ENCODE measurements around the gene SPOCK1. TPM values are rescaled to one million over a fixed set of nuclear protein-coding genes. Genes with fewer than 3 reads are reported as not detected.

The SPOCK1 gene
- total RNA-seq, 1 experiment from 2014 or later, result 4.0 TPM

- no peak for DNase-seq (ENCODE audit: low spot score)
- H3K4me1 ChIP-seq (ENCODE audit: insufficient read depth, low read length, poor library complexity, severe bottlenecking), result no peaks in the 10 kb centered on the region
- no TSS peak for BruUV-seq (replicated peaks)
- ChIA-PET CTCF (no interaction called here), POLR2A (ENCODE audit: low non-redundant PET) (no interaction called here)
- TF ChIP-seq EZH2 (IDR thresholded peaks at IDR 0.05; ENCODE audit: borderline replicate concordance, low read depth, low read length, poor library complexity, severe bottlenecking), result no peak
- TF ChIP-seq CTCF (conservative IDR thresholded peaks at IDR 0.05; ENCODE audit: low read depth, low read length), result no peak
- no peaks in the 10 kb centered on the region for H3K27me3 ChIP-seq (replicated peaks; ENCODE audit: insufficient read depth, low read depth, low read length, poor library complexity)
- H3K27ac ChIP-seq (ENCODE audit: low read depth, low read length, poor library complexity, severe bottlenecking), result no peak overlapping the region
- no peak overlapping the region for H3K4me3 ChIP-seq (ENCODE audit: low read depth, low read length, poor library complexity, severe bottlenecking)
- H3K9me3 ChIP-seq (ENCODE audit: low read depth, low read length, poor library complexity, severe bottlenecking), result no peaks in the 10 kb centered on the region
- H3K36me3 ChIP-seq (ENCODE audit: insufficient read depth, low read length, poor library complexity, severe bottlenecking), result no peaks in the 10 kb centered on the region
- intact Hi-C loops (cut with micrococcal nuclease; ENCODE audit: unreplicated experiment), result no loop called here
Observed at GRCh38 chr5:137098663-137099062, 400.5 kb downstream of the SPOCK1 start.

GRCh38 chr5:137098238-137098637, 400.9 kb downstream of the SPOCK1 start:
- POLR2A ChIA-PET (ENCODE audit: low non-redundant PET), result no interaction called here

GRCh38 chr5:137097203-137097602, 401.9 kb downstream of the SPOCK1 start:
- no peak for DNase-seq (ENCODE audit: low spot score)
- TF ChIP-seq CTCF (conservative IDR thresholded peaks at IDR 0.05; ENCODE audit: low read depth, low read length) (no peak), EZH2 (IDR thresholded peaks at IDR 0.05; ENCODE audit: borderline replicate concordance, low read depth, low read length, poor library complexity, severe bottlenecking) (no peak)
- no peak overlapping the region for H3K27ac ChIP-seq (ENCODE audit: low read depth, low read length, poor library complexity, severe bottlenecking)
- no peak overlapping the region for H3K4me3 ChIP-seq (ENCODE audit: low read depth, low read length, poor library complexity, severe bottlenecking)
- BruUV-seq (replicated peaks), result no TSS peak
- no peaks in the 10 kb centered on the region for H3K9me3 ChIP-seq (ENCODE audit: low read depth, low read length, poor library complexity, severe bottlenecking)
- H3K4me1 ChIP-seq (ENCODE audit: insufficient read depth, low read length, poor library complexity, severe bottlenecking), result no peaks in the 10 kb centered on the region
- no peaks in the 10 kb centered on the region for H3K36me3 ChIP-seq (ENCODE audit: insufficient read depth, low read length, poor library complexity, severe bottlenecking)
- intact Hi-C loops (cut with micrococcal nuclease; ENCODE audit: unreplicated experiment), result no loop called here
- ChIA-PET CTCF (no interaction called here), POLR2A (ENCODE audit: low non-redundant PET) (no interaction called here)
- no peaks in the 10 kb centered on the region for H3K27me3 ChIP-seq (replicated peaks; ENCODE audit: insufficient read depth, low read depth, low read length, poor library complexity)

More at GRCh38 chr5:137098238-137098637, 400.9 kb downstream of the SPOCK1 start:
- Histone ChIP-seq H3K4me3 (ENCODE audit: low read depth, low read length, poor library complexity, severe bottlenecking) (no peak overlapping the region), H3K4me1 (ENCODE audit: insufficient read depth, low read length, poor library complexity, severe bottlenecking) (no peaks in the 10 kb centered on the region), H3K27ac (ENCODE audit: low read depth, low read length, poor library complexity, severe bottlenecking) (no peak overlapping the region), H3K9me3 (ENCODE audit: low read depth, low read length, poor library complexity, severe bottlenecking) (no peaks in the 10 kb centered on the region), H3K27me3 (replicated peaks; ENCODE audit: insufficient read depth, low read depth, low read length, poor library complexity) (no peaks in the 10 kb centered on the region), H3K36me3 (ENCODE audit: insufficient read depth, low read length, poor library complexity, severe bottlenecking) (no peaks in the 10 kb centered on the region)
- intact Hi-C loops (cut with micrococcal nuclease; ENCODE audit: unreplicated experiment), result no loop called here
- no peak for DNase-seq (ENCODE audit: low spot score)
- BruUV-seq (replicated peaks), result no TSS peak
- CTCF ChIA-PET, result no interaction called here
- no peak for TF ChIP-seq EZH2 (IDR thresholded peaks at IDR 0.05; ENCODE audit: borderline replicate concordance, low read depth, low read length, poor library complexity, severe bottlenecking)
- TF ChIP-seq CTCF (conservative IDR thresholded peaks at IDR 0.05; ENCODE audit: low read depth, low read length), result no peak

All from A673 (cell line).